Liver (tissue), 9 donors: ENCODE measurements around the gene BEND3. TPM values are rescaled to one million over a fixed set of nuclear protein-coding genes. Genes with fewer than 3 reads are reported as not detected.

Experiments used
- DNase-seq: peaks from one replicate; pipeline ENCODE4 v3.0.0-alpha.2; 2017; ENCODE audit warnings: low spot score
- H3K27ac ChIP-seq, 2 donors: one replicate each; pipeline ENCODE4 v1.7.0; 2013; ENCODE audit warnings: inconsistent platforms in 2 of 2, low read length in 2 of 2, control low read depth in 1 of 2, low read depth in 1 of 2, mild to moderate bottlenecking in 1 of 2
- H3K27me3 ChIP-seq, 4 donors: one replicate each; pipeline versions ENCODE4 v1.6.1 to v1.7.0; 2013; ENCODE audit warnings: low read length in 3 of 4, inconsistent platforms in 1 of 4, mild to moderate bottlenecking in 1 of 4, moderate library complexity in 1 of 4; ENCODE audit not compliant: control insufficient read depth in 4 of 4, insufficient read depth in 4 of 4
- H3K36me3 ChIP-seq, 4 donors: one replicate each; pipeline versions ENCODE4 v1.6.1 to v1.7.0; 2013; ENCODE audit warnings: low read length in 3 of 4, mild to moderate bottlenecking in 3 of 4, low read depth in 1 of 4, moderate library complexity in 1 of 4; ENCODE audit not compliant: control insufficient read depth in 4 of 4, insufficient read depth in 3 of 4
- H3K4me1 ChIP-seq, 4 donors: one replicate each; pipeline versions ENCODE4 v1.6.1 to v1.7.0; 2013; ENCODE audit warnings: low read length in 3 of 4, mild to moderate bottlenecking in 3 of 4, moderate library complexity in 1 of 4; ENCODE audit not compliant: control insufficient read depth in 4 of 4, insufficient read depth in 4 of 4
- H3K4me3 ChIP-seq, 3 donors: one replicate each; pipeline versions ENCODE4 v1.6.1 to v1.7.0; 2013; ENCODE audit warnings: low read length in 3 of 3, control low read depth in 1 of 3, low read depth in 1 of 3, mild to moderate bottlenecking in 1 of 3
- H3K9ac ChIP-seq, 2 donors: one replicate each; pipeline ENCODE4 v1.7.0; 2013; ENCODE audit warnings: low read length in 2 of 2, mild to moderate bottlenecking in 2 of 2, moderate library complexity in 2 of 2, control low read depth in 1 of 2, low read depth in 1 of 2
- H3K9me3 ChIP-seq, 4 donors: one replicate each; pipeline versions ENCODE4 v1.6.1 to v1.7.0; 2013; ENCODE audit warnings: low read length in 3 of 4; ENCODE audit not compliant: control insufficient read depth in 4 of 4
- ATF3 ChIP-seq: IDR thresholded peaks from 2 replicates; pipeline ENCODE4 v1.6.1; 2016; ENCODE audit warnings: antibody characterized with exemption
- CTCF ChIP-seq: fragments of 150-350 bp; IDR thresholded peaks from 2 replicates; pipeline ENCODE4 v1.5.1; 2017; ENCODE audit warnings: improper control_type of control experiment, low read depth, low read length; ENCODE audit not compliant: missing input control
- FOXA1 ChIP-seq: IDR thresholded peaks from 2 replicates; pipeline ENCODE4 v1.6.1; 2016; ENCODE audit warnings: antibody characterized with exemption
- FOXA2 ChIP-seq: IDR thresholded peaks from 2 replicates; pipeline ENCODE4 v1.6.1; 2016; ENCODE audit warnings: antibody characterized with exemption
- GABPA ChIP-seq, 2 donors: IDR thresholded peaks in 1 of 2; conservative IDR thresholded peaks in 1 of 2; 2 replicates each; pipeline ENCODE4 v1.6.1; 2016; ENCODE audit warnings: antibody characterized with exemption in 2 of 2, mild to moderate bottlenecking in 1 of 2, moderate library complexity in 1 of 2
- HNF4A ChIP-seq, 2 donors: conservative IDR thresholded peaks; 2 replicates each; pipeline ENCODE4 v1.6.1; 2016; ENCODE audit warnings: antibody characterized with exemption in 2 of 2, mild to moderate bottlenecking in 2 of 2
- HNF4G ChIP-seq: IDR thresholded peaks from 2 replicates; pipeline ENCODE4 v1.6.1; 2016; ENCODE audit warnings: antibody characterized with exemption
- JUND ChIP-seq, 2 donors: IDR thresholded peaks; 2 replicates each; pipeline ENCODE4 v1.6.1; 2016; ENCODE audit warnings: antibody characterized with exemption in 2 of 2
- MAX ChIP-seq: IDR thresholded peaks from 2 replicates; pipeline ENCODE4 v1.6.1; 2016; ENCODE audit warnings: antibody characterized with exemption
- NR2F2 ChIP-seq: IDR thresholded peaks from 2 replicates; pipeline ENCODE4 v1.6.1; 2016; ENCODE audit warnings: antibody characterized with exemption
- RAD21 ChIP-seq, 2 donors: IDR thresholded peaks; 2 replicates each; pipeline ENCODE4 v1.6.1; 2016; ENCODE audit warnings: antibody characterized with exemption in 2 of 2, mild to moderate bottlenecking in 2 of 2
- REST ChIP-seq: IDR thresholded peaks from 2 replicates; pipeline ENCODE4 v1.6.1; 2016; ENCODE audit warnings: antibody characterized with exemption, mild to moderate bottlenecking
- RXRA ChIP-seq, 2 donors: IDR thresholded peaks; 2 replicates each; pipeline ENCODE4 v1.6.1; 2017 to 2018; ENCODE audit warnings: antibody characterized with exemption in 2 of 2, mild to moderate bottlenecking in 1 of 2
- SP1 ChIP-seq: IDR thresholded peaks from 2 replicates; pipeline ENCODE4 v1.6.1; 2018; ENCODE audit warnings: antibody characterized with exemption, mild to moderate bottlenecking
- YY1 ChIP-seq: IDR thresholded peaks from 2 replicates; pipeline ENCODE4 v1.6.1; 2016; ENCODE audit warnings: antibody characterized with exemption, mild to moderate bottlenecking
- ZBTB33 ChIP-seq: IDR thresholded peaks from 2 replicates; pipeline ENCODE4 v1.6.1; 2016; ENCODE audit warnings: antibody characterized with exemption
- WGBS: extraction: QIAGEN DNeasy Blood & Tissue Kit; methylation state at CpG from one replicate; pipeline ENCODE4 v1.1.7; 2013; 5-methylcytosine and 5-hydroxymethylcytosine counted together
- polyA plus RNA-seq, 2 donors: library from polyadenylated mRNA; stranded (reverse) in 1 of 2; unstranded in 1 of 2; fragments of 200-250 nt in 1 of 2; fragments of >200 nt in 1 of 2; fragmentation: Nextera tagmentation in 1 of 2; extraction: Ambion mirVana in 1 of 2; gene quantifications; one replicate each; pipeline versions ENCODE4 v1.2.1 to v1.2.3, GENCODE V29; 2013 to 2015
- total RNA-seq, 2 donors: library from RNA; depleted of rRNA; stranded (reverse); fragments of >200 nt; gene quantifications; one replicate each; pipeline ENCODE4 v1.2.3, GENCODE V29; 2014
- donor health status: healthy.
- donor health status: healthy.
- donor health status: healthy.
- donor health status: healthy.
- donor health status: healthy.

The BEND3 gene
- total and polyA plus RNA-seq, 4 donors, result 0.47 to 1.7 (median 1.2) TPM

GRCh38 chr6:107083921-107084320, 31.4 kb downstream of the BEND3 start:
- H3K9ac ChIP-seq, result no peak overlapping the region
- no peaks in the 10 kb centered on the region for H3K9me3 ChIP-seq
- H3K36me3 ChIP-seq, result no peaks in the 10 kb centered on the region
- DNase-seq, result no peak
- no peak overlapping the region for H3K4me3 ChIP-seq
- no peak overlapping the region for H3K27ac ChIP-seq
- 98% methylated on average over 6 of the region's 6 CpGs for WGBS
- no peak for TF ChIP-seq FOXA1
- TF ChIP-seq JUND (IDR thresholded peaks at IDR 0.05), result no peak
- TF ChIP-seq MAX, result no peak
- no peak for TF ChIP-seq HNF4G
- no peak for TF ChIP-seq FOXA2
- no peak for TF ChIP-seq CTCF
- no peak for TF ChIP-seq REST
- no peak for TF ChIP-seq NR2F2
- no peak for TF ChIP-seq ATF3
- no peak for TF ChIP-seq ZBTB33
- no peaks in the 10 kb centered on the region for H3K27me3 ChIP-seq
- H3K4me1 ChIP-seq, result no peaks in the 10 kb centered on the region

GRCh38 chr6:107083047-107083768, 32.1 kb downstream of the BEND3 start:
- DNase-seq, result no peak
- no peak overlapping the region for H3K4me3 ChIP-seq
- no peaks in the 10 kb centered on the region for H3K36me3 ChIP-seq
- no peaks in the 10 kb centered on the region for H3K9me3 ChIP-seq
- WGBS, result 91% methylated on average over 10 of the region's 10 CpGs
- no peaks in the 10 kb centered on the region for H3K4me1 ChIP-seq
- no peak overlapping the region for H3K9ac ChIP-seq
- no peak overlapping the region for H3K27ac ChIP-seq
- H3K27me3 ChIP-seq, result no peaks in the 10 kb centered on the region
- TF ChIP-seq HNF4G (no peak), SP1 (no peak), CTCF (no peak), RAD21 (IDR thresholded peaks at IDR 0.05) (no peak), NR2F2 (no peak), YY1 (no peak), HNF4A (conservative IDR thresholded peaks at IDR 0.05) (no peak), RXRA (IDR thresholded peaks at IDR 0.05) (no peak), REST (no peak), GABPA (IDR thresholded peaks at IDR 0.05 in 1 of 2, conservative IDR thresholded peaks at IDR 0.05 in 1 of 2) (no peak), FOXA1 (no peak)
